Activated CD4-positive, alpha-beta T cell treated with anti-CD3 and anti-CD28 coated beads, Interleukin-2, amount 10 ng/mL, durations not matched to agents 7 days and 5 days (primary cell): ENCODE results near the gene ETV6. TPM values are rescaled to one million over a fixed set of nuclear protein-coding genes. Genes with fewer than 3 reads are reported as not detected.
A peak's percentile ranks its signal among the peaks of the same experiment; 100 is the strongest.

ENCODE experiments used
- CTCF ChIA-PET: fragments of 350-600 bp; sonication (Branson Sonifier 250); formaldehyde crosslinking; loops from one replicate; lab custom pipeline; 2021; ENCODE audit warnings: antibody characterized with exemption; lab: Charles Lee
- POLR2A ChIA-PET: fragments of 350-600 bp; sonication (Branson Sonifier 250); formaldehyde crosslinking; loops from one replicate; lab custom pipeline; 2021; ENCODE audit warnings: antibody characterized with exemption; lab: Charles Lee
- DNase-seq: peaks from one replicate; pipeline ENCODE4 v3.0.0-alpha.2; 2020
- H3K27ac Mint-ChIP-seq: one replicate; pipeline ENCODE4 v1.8.0; 2021; ENCODE audit warnings: mild to moderate bottlenecking, moderate library complexity, mixed read lengths
- H3K27me3 Mint-ChIP-seq: one replicate; pipeline ENCODE4 v1.8.0; 2021; ENCODE audit warnings: mixed read lengths
- H3K36me3 Mint-ChIP-seq: one replicate; pipeline ENCODE4 v1.8.0; 2021; ENCODE audit warnings: low read depth, mixed read lengths
- H3K4me1 Mint-ChIP-seq: one replicate; pipeline ENCODE4 v1.8.0; 2021; ENCODE audit warnings: mixed read lengths
- H3K4me3 Mint-ChIP-seq: one replicate; pipeline ENCODE4 v1.8.0; 2021; ENCODE audit warnings: mild to moderate bottlenecking, moderate library complexity, mixed read lengths
- H3K9me3 Mint-ChIP-seq: one replicate; pipeline ENCODE4 v1.8.0; 2021; ENCODE audit warnings: mixed read lengths
- total RNA-seq, 2 experiments: library from RNA; stranded (reverse); gene quantifications; one replicate each; pipeline ENCODE4 v1.2.3, GENCODE V29; 2021

ETV6 gene
- total RNA-seq, 2 experiments from 2014 or later: 34.2 to 36.6 TPM

- no peak for DNase-seq
- Mint-ChIP-seq H3K4me1 (peaks cover 24% of the 10 kb centered on the region), H3K36me3 (peaks cover 29% of the 10 kb centered on the region), H3K4me3 (no peak overlapping the region), H3K27me3 (no peaks in the 10 kb centered on the region), H3K9me3 (no peaks in the 10 kb centered on the region), H3K27ac (no peak overlapping the region)
- CTCF ChIA-PET: interaction anchor here (1.1 to 1.3 kb wide), 3 partner anchors 11 to 28 kb away, joined by 3 to 5 read pairs (median 3); no protein-coding TSS in a partner anchor
- POLR2A ChIA-PET: no interaction called here
Observed at GRCh38 chr12:11716794-11717518, 67.5 kb downstream of the ETV6 start.

GRCh38 chr12:11717519-11717961, 68.1 kb downstream of the ETV6 start:
- peaks cover 22% of the 10 kb centered on the region for H3K4me1 Mint-ChIP-seq
- ChIA-PET POLR2A (no interaction called here), CTCF (interaction anchor here (1.2 to 1.3 kb wide), 2 partner anchors 11 to 27 kb away, joined by 3 to 5 read pairs; no protein-coding TSS in a partner anchor)
- peaks cover 29% of the 10 kb centered on the region for H3K36me3 Mint-ChIP-seq
- H3K4me3 Mint-ChIP-seq: no peak overlapping the region
- no peaks in the 10 kb centered on the region for H3K27me3 Mint-ChIP-seq
- H3K9me3 Mint-ChIP-seq: no peaks in the 10 kb centered on the region
- H3K27ac Mint-ChIP-seq: no peak overlapping the region
- DNase-seq: no peak

GRCh38 chr12:11718105-11718504, 68.6 kb downstream of the ETV6 start:
- peaks cover 22% of the 10 kb centered on the region for H3K4me1 Mint-ChIP-seq
- H3K27me3 Mint-ChIP-seq: no peaks in the 10 kb centered on the region
- no peaks in the 10 kb centered on the region for H3K9me3 Mint-ChIP-seq
- no peak overlapping the region for H3K27ac Mint-ChIP-seq
- H3K4me3 Mint-ChIP-seq: no peak overlapping the region
- POLR2A ChIA-PET: no interaction called here
- peaks cover 28% of the 10 kb centered on the region for H3K36me3 Mint-ChIP-seq
- CTCF ChIA-PET: interaction anchor here (1.3 kb wide), 1 partner anchor 27 kb away, joined by 3 read pairs; no protein-coding TSS in a partner anchor
- DNase-seq: no peak

- no peak overlapping the region for H3K27ac Mint-ChIP-seq
- peaks cover 20% of the 10 kb centered on the region for H3K4me1 Mint-ChIP-seq
- peaks cover 31% of the 10 kb centered on the region for H3K36me3 Mint-ChIP-seq
- no peak overlapping the region for H3K4me3 Mint-ChIP-seq
- H3K27me3 Mint-ChIP-seq: no peaks in the 10 kb centered on the region
- ChIA-PET POLR2A (no interaction called here), CTCF (interaction anchor here (1.5 kb wide), 1 partner anchor 9 kb away, joined by 4 read pairs; no protein-coding TSS in a partner anchor)
- DNase-seq: no peak
- H3K9me3 Mint-ChIP-seq: no peaks in the 10 kb centered on the region
Observed at GRCh38 chr12:11718768-11719253, 69.3 kb downstream of the ETV6 start.

GRCh38 chr12:11719678-11720099, 70.2 kb downstream of the ETV6 start:
- CTCF ChIA-PET: interaction anchor here (1.1 to 1.5 kb wide), 3 partner anchors 8 to 37 kb away, joined by 3 to 4 read pairs (median 3); no protein-coding TSS in a partner anchor
- Mint-ChIP-seq H3K4me3 (no peak overlapping the region), H3K9me3 (no peaks in the 10 kb centered on the region), H3K36me3 (peaks cover 22% of the 10 kb centered on the region), H3K27me3 (no peaks in the 10 kb centered on the region), H3K4me1 (peaks cover 20% of the 10 kb centered on the region), H3K27ac (no peak overlapping the region)
- POLR2A ChIA-PET: no interaction called here
- DNase-seq: no peak

- no peak for DNase-seq
- Mint-ChIP-seq H3K27me3 (no peaks in the 10 kb centered on the region), H3K36me3 (peaks cover 25% of the 10 kb centered on the region), H3K4me3 (no peak overlapping the region), H3K4me1 (peaks cover 34% of the 10 kb centered on the region), H3K9me3 (peaks cover 4% of the 10 kb centered on the region), H3K27ac (no peak overlapping the region)
- POLR2A ChIA-PET: no interaction called here
- CTCF ChIA-PET: interaction anchor here (0.9 kb wide), 1 partner anchor 33 kb away, joined by 3 read pairs; no protein-coding TSS in a partner anchor
Observed at GRCh38 chr12:11722071-11722470, 72.6 kb downstream of the ETV6 start.

GRCh38 chr12:11722578-11723138, 73.2 kb downstream of the ETV6 start:
- Mint-ChIP-seq H3K27me3 (no peaks in the 10 kb centered on the region), H3K27ac (no peak overlapping the region), H3K9me3 (peaks cover 4% of the 10 kb centered on the region), H3K4me3 (no peak overlapping the region), H3K4me1 (peaks cover 39% of the 10 kb centered on the region), H3K36me3 (peaks cover 25% of the 10 kb centered on the region)
- ChIA-PET POLR2A (no interaction called here), CTCF (interaction anchor here (0.9 kb wide), 1 partner anchor 34 kb away, joined by 3 read pairs; no protein-coding TSS in a partner anchor)
- DNase-seq: no peak

GRCh38 chr12:11723993-11724392, 74.5 kb downstream of the ETV6 start:
- ChIA-PET POLR2A (no interaction called here), CTCF (interaction anchor here (1.0 kb wide), 1 partner anchor 10 kb away, joined by 3 read pairs; no protein-coding TSS in a partner anchor)
- Mint-ChIP-seq H3K27me3 (no peaks in the 10 kb centered on the region), H3K9me3 (peaks cover 4% of the 10 kb centered on the region), H3K36me3 (peaks cover 21% of the 10 kb centered on the region), H3K27ac (no peak overlapping the region), H3K4me1 (peaks cover 41% of the 10 kb centered on the region), H3K4me3 (no peak overlapping the region)
- DNase-seq: no peak

- ChIA-PET POLR2A (no interaction called here), CTCF (interaction anchor here (0.6 to 0.7 kb wide), 2 partner anchors 306 to 578 kb away, joined by 3 to 5 read pairs; no protein-coding TSS in a partner anchor)
Observed at GRCh38 chr12:11724888-11725311, 75.4 kb downstream of the ETV6 start.

GRCh38 chr12:11725686-11726085, 76.2 kb downstream of the ETV6 start:
- DNase-seq: no peak
- H3K4me3 Mint-ChIP-seq: no peak overlapping the region
- POLR2A ChIA-PET: no interaction called here
- CTCF ChIA-PET: interaction anchor here (1.2 kb wide), 1 partner anchor 19 kb away, joined by 3 read pairs; no protein-coding TSS in a partner anchor
- H3K36me3 Mint-ChIP-seq: peaks cover 23% of the 10 kb centered on the region
- no peak overlapping the region for H3K27ac Mint-ChIP-seq
- peaks cover 4% of the 10 kb centered on the region for H3K9me3 Mint-ChIP-seq
- H3K27me3 Mint-ChIP-seq: no peaks in the 10 kb centered on the region
- peaks cover 46% of the 10 kb centered on the region for H3K4me1 Mint-ChIP-seq

More at GRCh38 chr12:11724888-11725311, 75.4 kb downstream of the ETV6 start:
- Mint-ChIP-seq H3K9me3 (peaks cover 4% of the 10 kb centered on the region), H3K4me1 (peaks cover 41% of the 10 kb centered on the region), H3K4me3 (no peak overlapping the region), H3K36me3 (peaks cover 23% of the 10 kb centered on the region), H3K27me3 (no peaks in the 10 kb centered on the region), H3K27ac (no peak overlapping the region)
- no peak for DNase-seq

- H3K27ac Mint-ChIP-seq: peak overlapping the region; percentile 38
- DNase-seq: no peak
- H3K4me1 Mint-ChIP-seq: peaks cover 55% of the 10 kb centered on the region
- H3K9me3 Mint-ChIP-seq: peaks cover 4% of the 10 kb centered on the region
- POLR2A ChIA-PET: no interaction called here
- no peaks in the 10 kb centered on the region for H3K27me3 Mint-ChIP-seq
- no peak overlapping the region for H3K4me3 Mint-ChIP-seq
- H3K36me3 Mint-ChIP-seq: peaks cover 20% of the 10 kb centered on the region
- CTCF ChIA-PET: interaction anchor here (1.0 to 1.4 kb wide), 4 partner anchors 18 to 575 kb away, joined by 3 read pairs; no protein-coding TSS in a partner anchor
Observed at GRCh38 chr12:11726659-11727058, 77.2 kb downstream of the ETV6 start.

GRCh38 chr12:11727133-11727664, 77.7 kb downstream of the ETV6 start:
- no peaks in the 10 kb centered on the region for H3K27me3 Mint-ChIP-seq
- ChIA-PET CTCF (interaction anchor here (0.6 to 2.1 kb wide), 8 partner anchors 8 to 574 kb away, joined by 3 to 5 read pairs (median 3); no protein-coding TSS in a partner anchor), POLR2A (no interaction called here)
- H3K9me3 Mint-ChIP-seq: peaks cover 4% of the 10 kb centered on the region
- H3K27ac Mint-ChIP-seq: peak overlapping the region; percentile 38
- H3K4me1 Mint-ChIP-seq: peaks cover 61% of the 10 kb centered on the region
- H3K36me3 Mint-ChIP-seq: peaks cover 20% of the 10 kb centered on the region
- no peak overlapping the region for H3K4me3 Mint-ChIP-seq
- peak; percentile 72 for DNase-seq
